Hepatic stellate cell (primary cell): ENCODE measurements around the gene TGM5.
"Not testable (repeated sequence)": the region's sequence is repeated elsewhere in the genome, so short reads cannot be mapped to it uniquely, and the experiment has no call there.

Source experiments
- DNase-seq: peaks from one replicate; pipeline ENCODE4 v3.0.0; 2011; ENCODE audit warnings: low spot score

TGM5 gene

GRCh38 chr15:43266834-43267233 is at the start of gene TGM5:
Gene TGM5 (minus strand): TSS chr15:43266928. CDS start chr15:43266849, 79 bp downstream.
- DNase-seq, result no peak

DNA sequence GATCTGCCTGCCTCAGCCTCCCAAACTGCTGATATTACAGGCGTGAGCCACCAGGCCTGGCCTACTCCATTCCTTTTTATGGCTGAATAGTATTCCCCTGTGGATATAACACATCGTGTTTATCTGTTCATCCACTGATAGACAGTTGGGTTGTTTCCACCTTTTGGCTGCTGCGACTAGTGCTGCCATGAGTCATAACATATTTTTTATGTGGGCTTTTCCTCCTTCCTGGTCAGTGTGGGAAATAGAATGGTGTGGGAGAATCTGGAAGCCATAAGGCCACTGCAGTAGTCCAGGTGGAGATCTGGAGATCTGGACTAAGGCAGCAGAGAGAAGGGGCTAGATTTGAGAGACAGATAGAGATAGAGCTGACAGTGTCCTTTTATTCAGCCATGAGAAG is 47.4 kb upstream of the TGM5 start:
- DNase-seq, result no peak

- no peak for DNase-seq
Observed at GRCh38 chr15:43312378-43312777, 45.6 kb upstream of the TGM5 start.

DNA sequence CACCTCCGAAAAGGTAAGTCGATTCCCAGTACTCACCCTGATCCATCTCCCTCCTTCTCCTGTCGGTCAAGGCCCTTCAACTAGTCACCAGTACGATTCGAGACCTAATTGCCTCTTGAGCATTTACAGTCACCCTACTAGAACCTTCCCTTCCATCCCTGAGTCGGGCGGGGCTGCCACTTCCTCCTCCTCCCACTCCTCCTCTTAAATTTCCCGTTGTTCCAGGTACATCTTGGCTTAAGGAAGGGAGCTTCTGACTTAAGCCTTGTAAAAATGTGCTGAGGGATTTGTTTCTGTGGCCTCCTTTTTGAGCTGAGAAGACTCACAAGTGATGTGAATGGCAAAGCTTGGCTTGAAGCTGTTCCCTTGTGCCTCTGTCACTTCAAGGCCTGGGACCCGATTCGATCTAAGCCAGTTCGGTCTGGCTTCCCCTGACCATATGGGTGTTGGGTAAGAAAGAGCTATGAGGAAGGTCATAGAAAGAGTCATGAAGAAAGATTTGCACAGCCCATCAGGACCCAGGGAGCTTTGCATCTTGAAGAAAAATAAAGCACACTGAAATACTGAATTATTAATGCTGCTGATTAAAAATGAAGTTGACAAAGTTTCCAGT is 35.6 kb upstream of the TGM5 start, which contains the start of gene TGM7:
TSS of gene TGM7 (minus strand) at position 51 of the 613 bp plus-strand sequence.
- DNase-seq, result no peak

DNA sequence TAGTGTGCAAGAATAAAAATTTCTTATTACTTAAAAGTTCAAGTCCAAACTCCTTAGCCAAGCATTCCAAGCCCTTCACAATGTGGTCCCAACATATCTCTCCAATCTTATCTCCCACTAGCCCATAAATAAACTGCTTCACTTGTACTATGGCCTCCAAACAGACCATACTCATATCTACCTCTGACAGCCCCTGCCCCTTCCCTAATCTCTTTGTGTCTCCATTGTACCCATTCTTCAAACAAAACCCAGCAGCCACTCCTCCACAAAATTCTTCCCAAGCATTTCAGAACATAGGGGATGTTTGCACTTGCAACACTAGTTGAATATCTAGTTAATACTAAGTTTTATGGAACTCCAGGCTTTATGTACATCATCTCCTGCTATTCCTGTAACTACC is 33.2 kb upstream of the TGM5 start:
- DNase-seq, result no peak

GRCh38 chr15:43299411-43299810 is 32.7 kb upstream of the TGM5 start:
- DNase-seq, result no peak

DNA sequence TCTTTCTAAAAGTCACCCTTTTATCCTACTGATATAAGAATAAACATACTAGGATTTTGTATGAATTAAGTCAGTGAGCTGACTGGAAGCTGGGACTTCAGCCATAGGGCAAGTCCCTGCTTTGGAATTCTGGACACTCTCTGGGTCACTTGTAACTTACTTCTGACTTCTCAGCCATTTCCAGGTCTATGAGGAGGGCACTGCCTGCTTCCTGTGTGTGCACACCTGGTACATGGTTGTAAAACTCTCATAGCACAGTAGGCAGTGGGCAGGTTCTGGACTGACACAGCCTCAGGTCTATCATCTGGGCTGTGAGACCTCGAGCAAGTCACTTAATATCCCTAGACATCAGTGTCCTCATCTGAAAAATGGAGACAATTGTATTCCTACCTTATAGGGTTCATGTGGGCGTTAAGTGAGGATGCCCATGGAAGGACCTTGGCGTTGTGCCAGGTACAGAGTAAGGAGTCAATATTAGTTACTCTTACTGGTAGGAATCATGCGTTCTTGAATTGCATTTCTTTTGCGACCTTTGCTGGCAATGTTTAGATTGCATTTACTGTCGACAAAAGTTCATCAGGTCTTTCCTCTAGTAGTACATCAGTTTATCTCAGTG is 27.5 kb upstream of the TGM5 start:
- no peak for DNase-seq

- DNase-seq, result no peak
Observed at GRCh38 chr15:43293432-43293831, 26.7 kb upstream of the TGM5 start.

DNA sequence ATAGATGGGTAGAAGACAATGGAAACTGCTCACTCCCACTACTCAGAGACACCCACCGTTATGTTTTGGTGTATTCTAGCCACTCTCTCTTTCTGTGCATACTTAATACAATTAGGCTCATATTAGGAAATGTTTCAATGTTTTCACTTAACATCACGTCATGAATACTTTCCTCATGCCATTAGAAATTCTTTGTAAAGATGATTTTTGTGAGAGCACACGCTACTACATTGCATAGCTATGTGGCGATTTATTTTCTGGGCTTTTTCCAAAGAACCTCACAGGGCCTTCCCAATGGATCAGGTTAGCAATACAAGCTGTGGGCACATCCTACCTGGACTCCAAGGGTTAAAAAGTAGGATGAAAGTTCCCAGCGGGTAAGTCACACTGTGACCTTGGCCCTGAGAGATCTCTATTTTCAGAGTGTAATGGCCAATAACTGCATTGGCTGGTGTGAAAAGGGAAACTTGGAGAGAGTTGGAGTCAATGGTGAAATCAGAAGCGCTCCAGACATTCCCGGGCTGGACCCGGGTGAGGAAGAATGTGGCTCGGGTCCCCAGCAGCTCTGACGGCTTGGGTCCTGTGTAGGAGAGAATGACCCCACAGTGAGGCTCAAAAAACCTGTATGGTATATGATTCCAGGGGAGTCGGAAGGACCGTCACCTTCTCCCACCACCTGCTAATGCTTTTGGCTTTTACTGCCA is 25.8 kb upstream of the TGM5 start:
- DNase-seq, result peak; percentile 34

GRCh38 chr15:43289656-43290055 is 22.9 kb upstream of the TGM5 start:
- DNase-seq, result not testable (repeated sequence)

- DNase-seq, result no peak
Observed at GRCh38 chr15:43287254-43287653, 20.5 kb upstream of the TGM5 start.

- DNase-seq, result no peak
Observed at GRCh38 chr15:43286074-43286473, 19.3 kb upstream of the TGM5 start.

DNA sequence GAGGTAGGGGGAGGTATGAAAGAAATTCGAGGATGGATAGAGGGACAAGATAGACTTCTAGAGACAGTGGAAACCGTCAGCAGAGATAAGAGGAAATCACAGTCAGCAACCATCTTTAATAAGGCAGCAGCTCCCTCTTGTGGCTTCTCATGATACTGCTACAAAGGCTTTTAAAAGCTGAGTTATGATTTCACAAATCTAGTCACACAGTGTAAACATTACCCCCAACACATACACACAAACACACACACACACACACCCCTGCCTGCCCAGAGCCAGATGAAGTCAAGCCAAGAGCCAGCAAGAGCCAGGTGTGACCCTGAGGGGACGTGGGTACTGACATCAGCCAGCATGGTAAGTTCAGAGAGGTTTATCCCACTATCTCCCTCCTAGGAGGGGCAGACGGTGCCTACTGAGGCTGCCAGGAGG is 18.9 kb upstream of the TGM5 start:
- peak; percentile 74 for DNase-seq

DNA sequence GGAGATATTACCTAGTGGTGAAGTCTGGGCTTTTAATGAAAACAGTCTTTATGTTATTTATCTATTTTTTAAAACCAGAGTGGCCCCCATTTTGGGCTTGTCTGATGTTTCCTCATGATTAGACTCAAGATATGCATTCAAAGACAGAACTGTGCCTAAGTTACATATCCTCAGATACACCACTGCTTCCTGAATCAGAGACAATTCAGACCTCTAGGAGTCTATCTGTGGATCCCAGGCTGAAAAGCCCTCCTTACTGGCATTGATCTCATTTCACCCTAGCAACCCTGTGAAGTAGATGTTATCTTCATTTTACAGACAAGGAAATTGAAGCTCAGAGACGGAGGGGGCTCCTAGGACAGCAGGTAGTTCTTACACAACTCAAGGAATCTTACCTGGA is 16.8 kb upstream of the TGM5 start:
- DNase-seq, result no peak

GRCh38 chr15:43281926-43282602 is 15.3 kb upstream of the TGM5 start:
- no peak for DNase-seq

- no peak for DNase-seq
Observed at GRCh38 chr15:43280996-43281395, 14.3 kb upstream of the TGM5 start.

DNA sequence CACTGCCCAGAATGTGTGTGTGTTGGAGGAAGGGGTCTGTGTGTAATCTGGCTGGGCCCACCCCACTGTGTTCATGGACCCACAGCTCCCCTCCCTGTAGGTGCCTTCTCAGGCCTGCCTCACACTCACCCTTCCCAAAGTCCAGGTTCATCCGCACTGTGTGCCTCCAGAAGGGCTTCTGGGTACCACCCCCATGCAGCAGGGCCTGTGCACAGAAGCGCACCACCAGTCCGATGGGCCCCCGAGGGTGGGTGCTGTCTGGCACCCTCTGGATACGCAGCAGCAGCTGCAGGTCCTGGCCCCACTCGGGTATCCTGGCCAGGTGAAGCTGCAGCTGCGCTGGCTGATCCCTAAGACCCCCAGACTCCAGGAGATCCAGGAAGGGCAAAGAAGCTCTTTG is 12.8 kb upstream of the TGM5 start:
- DNase-seq, result no peak

- no peak for DNase-seq
Observed at GRCh38 chr15:43278869-43279268, 12.1 kb upstream of the TGM5 start.

DNA sequence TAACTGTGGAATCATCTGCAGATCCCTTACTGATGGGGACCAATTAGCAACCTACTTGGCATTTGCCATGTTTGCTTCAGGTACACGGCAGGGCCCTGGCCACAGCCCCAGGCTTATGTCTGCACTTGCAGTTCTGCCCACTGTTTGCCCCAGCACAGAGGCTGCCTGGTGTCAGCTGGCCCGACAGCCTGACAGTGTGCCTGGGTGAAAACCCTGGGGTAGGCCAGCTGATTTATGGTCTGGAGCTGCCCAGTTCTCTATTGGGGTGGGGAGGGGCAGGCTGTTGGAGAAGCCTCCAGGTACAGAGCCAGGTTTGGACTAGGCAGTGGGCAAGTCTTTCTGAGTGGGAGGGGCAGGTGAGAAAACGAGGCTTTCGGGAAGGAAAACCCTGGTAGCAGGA is 11.2 kb upstream of the TGM5 start:
- DNase-seq, result no peak

- no peak for DNase-seq
Observed at GRCh38 chr15:43277231-43277823, 10.6 kb upstream of the TGM5 start.

DNA sequence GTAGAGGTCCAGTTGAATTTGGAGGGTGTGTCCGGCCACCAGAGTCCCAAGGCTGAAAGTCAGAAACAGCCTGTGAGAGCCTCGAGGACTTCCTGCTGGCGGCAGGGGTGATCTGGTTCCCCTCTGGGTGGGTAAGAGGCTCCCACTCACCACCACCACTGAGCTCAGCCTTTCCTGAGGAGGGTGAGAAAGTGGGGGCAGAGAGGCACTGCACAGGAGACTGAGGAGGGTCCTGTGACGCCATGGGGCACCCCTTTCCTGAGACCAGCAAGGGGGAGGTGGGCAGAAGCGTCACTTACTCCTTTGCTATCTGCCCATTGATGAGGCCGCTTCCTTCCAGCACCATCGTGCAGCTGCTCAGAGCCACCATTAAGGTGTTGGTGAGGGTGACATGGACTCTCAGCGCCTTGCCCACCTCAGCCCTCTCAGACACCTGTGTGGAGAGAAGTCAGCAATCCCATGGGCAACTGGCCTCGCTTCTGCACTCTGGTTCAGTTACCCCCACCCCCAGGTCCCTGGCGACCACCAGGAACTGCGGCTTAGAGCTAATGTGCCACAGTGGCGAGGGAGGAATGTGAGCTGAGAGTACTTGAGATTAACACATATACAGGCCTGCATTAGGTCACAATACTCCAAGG is 10.0 kb upstream of the TGM5 start:
- DNase-seq, result no peak
